A549 treated with GW870086 at 1 μM for 4 hours (cell line): Measurements from ENCODE around the gene FOXP3. TPM values are rescaled to one million over a fixed set of nuclear protein-coding genes. Genes with fewer than 3 reads are reported as not detected.

Source experiments
- total RNA-seq: library from RNA; stranded (reverse); fragments of 200-300 nt; extraction: Qiagen RNA extraction; gene quantifications from 5 replicates; pipeline ENCODE4 v1.2.3, GENCODE V29; 2022; ENCODE audit warnings: low read depth

Gene FOXP3, protein sequence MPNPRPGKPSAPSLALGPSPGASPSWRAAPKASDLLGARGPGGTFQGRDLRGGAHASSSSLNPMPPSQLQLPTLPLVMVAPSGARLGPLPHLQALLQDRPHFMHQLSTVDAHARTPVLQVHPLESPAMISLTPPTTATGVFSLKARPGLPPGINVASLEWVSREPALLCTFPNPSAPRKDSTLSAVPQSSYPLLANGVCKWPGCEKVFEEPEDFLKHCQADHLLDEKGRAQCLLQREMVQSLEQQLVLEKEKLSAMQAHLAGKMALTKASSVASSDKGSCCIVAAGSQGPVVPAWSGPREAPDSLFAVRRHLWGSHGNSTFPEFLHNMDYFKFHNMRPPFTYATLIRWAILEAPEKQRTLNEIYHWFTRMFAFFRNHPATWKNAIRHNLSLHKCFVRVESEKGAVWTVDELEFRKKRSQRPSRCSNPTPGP
- total RNA-seq, result 0.12 to 0.15 TPM (median 0.14 TPM) in 3 of 5 replicates, not detected in the others

GRCh38 chrX:49264460-49264859, at the start of gene FOXP3:
Gene FOXP3, minus strand, starts transcription at chrX:49264710. Its CDS starts 6,205 bp downstream, at chrX:49258505.

DNA sequence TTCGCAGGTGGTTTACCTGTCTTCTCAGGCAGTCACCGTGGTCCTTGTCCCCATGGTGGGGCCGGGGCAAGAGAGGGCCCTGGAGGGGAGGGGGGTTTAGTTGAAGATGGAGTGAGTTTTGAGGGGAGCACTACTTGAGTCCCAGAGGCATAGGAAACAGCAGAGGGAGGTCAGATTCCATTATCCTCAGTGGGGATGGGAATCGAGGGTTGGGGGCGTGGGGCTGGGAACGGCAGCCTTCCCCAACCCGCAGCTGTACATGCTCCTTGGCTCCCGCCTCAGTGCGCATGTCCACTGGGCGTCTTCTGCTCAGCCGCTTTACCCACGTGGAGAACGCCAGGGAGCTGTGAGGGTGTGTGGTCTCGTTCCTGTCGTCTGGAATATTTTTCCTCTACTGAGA, 38.8 kb upstream of the FOXP3 start, which contains the start of gene GAGE10:
Gene GAGE10 (plus strand): TSS at position 301 of the 400 bp plus-strand sequence. CDS start 1,214 bp downstream, outside the sequence.

GRCh38 chrX:49269767-49270248, 5.3 kb upstream of the FOXP3 start, which contains the start of gene PPP1R3F:
Gene PPP1R3F, plus strand, starts transcription at chrX:49269793. Its CDS starts 77 bp downstream, at chrX:49269870.

GRCh38 chrX:49233176-49233575, 31.3 kb downstream of the FOXP3 start, which contains the start of gene CACNA1F:
Gene CACNA1F, minus strand, starts transcription at chrX:49233340. Its CDS starts 31 bp downstream, at chrX:49233309.

Other genes with a start within 250 kb of the FOXP3 start
- gene TFE3, start 221.4 kb downstream of the FOXP3 start, total RNA-seq, result 39.9 to 51.9 TPM (median 50.8 TPM) in 5 replicates
- 2.6 to 4.0 TPM (median 3.2 TPM) in 5 replicates for gene CCDC120, start 205.7 kb downstream of the FOXP3 start, total RNA-seq
- 37.2 to 44.9 TPM (median 40.9 TPM) in 5 replicates for gene PRAF2, start 190.7 kb downstream of the FOXP3 start, total RNA-seq
- 48.8 to 57.2 TPM (median 52.2 TPM) in 5 replicates for gene WDR45, start 184.8 kb downstream of the FOXP3 start, total RNA-seq
- gene GPKOW, start 141.0 kb downstream of the FOXP3 start, total RNA-seq, result 20.9 to 25.2 TPM (median 24.4 TPM) in 5 replicates
- gene MAGIX, start 102.0 kb downstream of the FOXP3 start, total RNA-seq, result 2.0 to 5.5 TPM (median 2.7 TPM) in 5 replicates
- 339 to 456 TPM (median 423 TPM) in 5 replicates for gene PLP2, start 92.8 kb downstream of the FOXP3 start, total RNA-seq
- 12.3 to 18.6 TPM (median 17.4 TPM) in 5 replicates for gene PRICKLE3, start 78.3 kb downstream of the FOXP3 start, total RNA-seq
- gene SYP, start 64.5 kb downstream of the FOXP3 start, total RNA-seq, result 2.7 to 3.5 TPM (median 3.0 TPM) in 5 replicates
- not detected in 5 replicates for gene CACNA1F, start 31.4 kb downstream of the FOXP3 start, total RNA-seq
- 13.6 to 15.4 TPM (median 14.1 TPM) in 5 replicates for gene CCDC22, start 29.2 kb downstream of the FOXP3 start, total RNA-seq
- gene PPP1R3F, start 5.1 kb upstream of the FOXP3 start, total RNA-seq, result 1.7 to 4.1 TPM (median 2.3 TPM) in 5 replicates
- not detected in 5 replicates for gene GAGE10, start 38.9 kb upstream of the FOXP3 start, total RNA-seq
- gene GAGE12J, start 57.3 kb upstream of the FOXP3 start, total RNA-seq, result not detected in 5 replicates
- gene GAGE13, start 66.9 kb upstream of the FOXP3 start, total RNA-seq, result not detected in 5 replicates